GM12872 (cell line): ENCODE results near the gene DNAJC10.

Experiments used
- CTCF ChIP-seq: IDR thresholded peaks from 3 replicates; pipeline ENCODE4 v1.5.1; 2011; ENCODE audit warnings: low read depth, mild to moderate bottlenecking, low read length, moderate library complexity; ENCODE audit not compliant: insufficient read depth

DNAJC10 gene

GRCh38 chr2:182715892-182716649 is at the start of gene DNAJC10:
TSS of gene DNAJC10 (plus strand) at chr2:182716257. CDS start at chr2:182718087, 1,830 bp downstream.
- TF ChIP-seq CTCF, result no peak

- peak; percentile 66 for TF ChIP-seq CTCF
Measured at GRCh38 chr2:182666674-182667314, 49.3 kb upstream of the DNAJC10 start.

GRCh38 chr2:182667315-182667695 is 48.8 kb upstream of the DNAJC10 start:
- TF ChIP-seq CTCF, result no peak

GRCh38 chr2:182668671-182669070 is 47.4 kb upstream of the DNAJC10 start:
- no peak for TF ChIP-seq CTCF

- no peak for TF ChIP-seq CTCF
Measured at GRCh38 chr2:182672466-182673165, 43.4 kb upstream of the DNAJC10 start.

GRCh38 chr2:182680837-182681236 is 35.2 kb upstream of the DNAJC10 start:
- TF ChIP-seq CTCF, result no peak

- TF ChIP-seq CTCF, result no peak
Measured at GRCh38 chr2:182682210-182682609, 33.8 kb upstream of the DNAJC10 start.
